Skeletal muscle satellite cell (primary cell): Measurements from ENCODE around the gene TMEM256.

Experiments used
- H3K27me3 ChIP-seq: 2 replicates; pipeline ENCODE4 v1.7.0; 2013; ENCODE audit warnings: low read length; ENCODE audit not compliant: control insufficient read depth, insufficient read depth
- H3K36me3 ChIP-seq: 2 replicates; pipeline ENCODE4 v1.7.0; 2013; ENCODE audit warnings: mild to moderate bottlenecking, control low read depth, low read length; ENCODE audit not compliant: insufficient read depth
- H3K4me1 ChIP-seq: 2 replicates; pipeline ENCODE4 v1.7.0; 2013; ENCODE audit warnings: low read length; ENCODE audit not compliant: control insufficient read depth, insufficient read depth
- H3K4me2 ChIP-seq: 2 replicates; pipeline ENCODE4 v1.7.0; 2013; ENCODE audit warnings: mild to moderate bottlenecking, low read length
- H3K4me3 ChIP-seq: 2 replicates; pipeline ENCODE4 v1.7.0; 2013; ENCODE audit warnings: low read length
- H3K9ac ChIP-seq: 2 replicates; pipeline ENCODE4 v1.7.0; 2013; ENCODE audit warnings: mild to moderate bottlenecking, low read depth, low read length, moderate library complexity
- H3K9me3 ChIP-seq: replicated peaks from 2 replicates; pipeline ENCODE4 v1.7.0; 2013; ENCODE audit warnings: mild to moderate bottlenecking, control low read depth, low read length

Gene TMEM256

DNA sequence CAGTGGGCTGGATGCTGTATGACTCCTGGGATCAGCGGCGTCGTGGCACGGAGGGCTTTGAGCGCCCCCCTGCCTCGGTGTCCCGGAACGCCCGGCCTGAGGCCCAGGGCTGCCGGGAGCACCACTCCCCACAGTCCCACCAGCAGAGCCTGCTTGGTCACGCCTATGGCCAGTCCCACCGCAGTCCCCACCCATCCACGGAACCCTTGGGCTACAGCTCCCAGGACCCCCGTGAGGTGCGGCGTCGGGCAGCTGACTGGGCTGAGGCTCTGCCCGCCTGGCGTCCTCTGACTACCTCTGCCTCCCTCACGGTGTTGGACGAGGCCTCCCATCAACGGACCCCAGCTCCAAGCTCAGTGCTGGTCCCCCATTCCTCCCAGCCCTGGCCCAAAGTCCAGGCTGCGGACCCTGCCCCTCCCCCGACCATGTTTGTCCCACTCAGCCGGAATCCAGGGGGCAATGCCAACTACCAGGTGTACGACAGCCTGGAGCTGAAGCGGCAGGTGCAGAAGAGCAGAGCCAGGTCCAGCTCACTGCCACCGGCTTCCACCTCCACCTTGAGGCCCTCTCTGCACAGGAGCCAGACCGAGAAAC lies 23.1 kb upstream of the TMEM256 start:
- no peak overlapping the region for H3K4me2 ChIP-seq
- no peaks in the 10 kb centered on the region for H3K4me1 ChIP-seq
- H3K27me3 ChIP-seq = peaks cover 6% of the 10 kb centered on the region
- no peak overlapping the region for H3K4me3 ChIP-seq
- H3K36me3 ChIP-seq = no peaks in the 10 kb centered on the region
- no peaks in the 10 kb centered on the region for H3K9me3 ChIP-seq
- no peak overlapping the region for H3K9ac ChIP-seq

DNA sequence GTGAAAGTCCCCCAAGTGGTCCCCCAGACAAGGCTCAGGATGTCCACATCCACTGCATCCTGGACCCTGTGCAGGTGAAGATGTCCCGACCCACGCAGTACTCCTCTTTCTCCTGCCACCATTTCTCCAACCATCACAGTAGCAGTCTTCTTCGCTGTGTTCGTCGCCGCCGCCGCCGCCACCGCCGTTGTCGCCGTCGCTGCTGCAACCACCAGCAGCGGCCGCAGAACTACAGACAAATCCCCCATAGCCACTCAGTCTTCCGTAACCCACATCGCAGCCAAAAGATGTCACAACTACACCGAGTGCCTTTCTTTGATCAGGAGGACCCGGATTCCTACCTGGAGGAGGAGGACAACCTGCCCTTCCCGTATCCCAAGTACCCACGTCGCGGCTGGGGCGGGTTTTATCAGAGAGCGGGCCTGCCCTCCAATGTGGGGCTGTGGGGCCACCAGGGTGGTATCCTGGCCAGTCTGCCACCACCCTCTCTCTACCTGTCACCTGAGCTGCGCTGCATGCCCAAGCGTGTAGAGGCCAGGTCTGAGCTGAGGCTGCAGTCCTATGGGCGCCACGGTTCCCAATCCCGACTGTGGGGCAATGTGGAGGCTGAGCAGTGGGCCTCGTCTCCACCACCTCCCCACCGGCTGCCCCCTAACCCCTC lies 22.4 kb upstream of the TMEM256 start:
- Histone ChIP-seq H3K4me2 (no peak overlapping the region), H3K9me3 (no peaks in the 10 kb centered on the region), H3K9ac (no peak overlapping the region), H3K36me3 (no peaks in the 10 kb centered on the region), H3K4me3 (no peak overlapping the region), H3K4me1 (no peaks in the 10 kb centered on the region), H3K27me3 (peaks cover 6% of the 10 kb centered on the region)

DNA sequence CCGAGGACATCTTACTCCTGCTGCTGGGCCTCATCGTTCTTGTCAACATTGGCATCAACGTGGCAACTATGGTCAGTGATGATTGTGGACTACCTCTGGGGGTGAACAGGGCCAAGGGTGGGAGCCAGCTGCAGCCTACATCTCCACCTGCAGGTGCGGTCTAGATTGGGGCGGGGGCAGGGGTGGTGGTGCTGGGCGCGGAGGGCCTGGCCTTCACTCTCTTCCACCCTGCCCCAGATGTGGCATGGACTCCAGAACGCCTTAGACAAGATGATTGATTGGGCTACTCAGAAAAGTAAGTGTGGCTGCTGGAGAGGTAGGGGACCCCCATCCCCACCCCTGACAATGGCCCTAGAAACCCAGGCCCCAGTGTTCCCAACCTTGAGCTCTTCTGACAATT lies 21.9 kb upstream of the TMEM256 start:
- Histone ChIP-seq H3K4me1 (no peaks in the 10 kb centered on the region), H3K4me3 (no peak overlapping the region), H3K9ac (no peak overlapping the region), H3K9me3 (no peaks in the 10 kb centered on the region), H3K36me3 (no peaks in the 10 kb centered on the region), H3K27me3 (peaks cover 6% of the 10 kb centered on the region), H3K4me2 (no peak overlapping the region)

DNA sequence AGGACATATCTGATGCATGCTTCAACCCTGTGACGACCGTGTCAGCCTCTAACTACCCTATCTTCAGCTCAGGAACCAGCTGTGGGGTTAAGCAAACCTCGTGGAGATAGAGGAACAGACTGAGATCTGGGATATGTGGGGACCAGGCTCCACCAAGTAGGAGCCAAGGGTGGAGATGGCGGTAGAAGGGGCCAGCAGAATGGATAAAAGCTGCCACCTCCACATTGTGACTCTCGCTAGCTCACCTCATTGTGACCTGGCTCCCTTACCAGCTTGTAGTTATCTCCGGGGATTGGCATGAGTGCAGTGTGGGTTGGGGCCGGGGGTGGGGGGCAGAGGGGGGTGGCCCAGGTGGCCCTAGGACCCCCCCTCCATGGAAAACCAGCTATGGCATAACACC lies 21.4 kb upstream of the TMEM256 start, which contains the start of gene SPEM2:
Gene SPEM2, plus strand, starts transcription at position 301 of the 400 bp plus-strand sequence. Its CDS starts 73 bp downstream, at position 374.
- no peaks in the 10 kb centered on the region for H3K4me1 ChIP-seq
- H3K4me2 ChIP-seq = no peak within 1 kb of the TSS
- no peak within 1 kb of the TSS for H3K9ac ChIP-seq
- peaks cover 6% of the 10 kb centered on the region for H3K27me3 ChIP-seq
- no peak within 1 kb of the TSS for H3K4me3 ChIP-seq
- no peaks in the 10 kb centered on the region for H3K36me3 ChIP-seq
- H3K9me3 ChIP-seq = no peaks in the 10 kb centered on the region

DNA sequence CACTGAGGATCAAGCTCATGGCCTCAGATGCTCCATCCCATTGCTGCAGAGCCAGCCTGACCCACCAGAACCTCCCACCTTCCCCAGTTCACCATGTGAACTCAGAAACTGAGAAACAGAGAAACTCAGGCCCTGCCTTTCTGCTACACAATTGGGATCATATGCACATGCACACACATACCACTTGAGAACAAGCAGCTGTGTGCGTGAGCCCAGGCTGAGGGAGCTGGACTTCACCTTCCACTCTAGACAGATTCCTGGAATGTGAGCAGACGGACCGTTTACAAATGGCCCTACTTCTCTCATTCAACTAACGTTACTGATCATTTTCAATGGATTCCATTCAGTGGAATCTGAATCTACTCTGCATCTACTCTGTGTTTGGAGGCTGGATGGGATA lies 19.8 kb upstream of the TMEM256 start:
- peaks cover 6% of the 10 kb centered on the region for H3K27me3 ChIP-seq
- H3K36me3 ChIP-seq = no peaks in the 10 kb centered on the region
- H3K9me3 ChIP-seq = no peaks in the 10 kb centered on the region
- no peaks in the 10 kb centered on the region for H3K4me1 ChIP-seq
- no peak overlapping the region for H3K4me2 ChIP-seq
- no peak overlapping the region for H3K4me3 ChIP-seq
- no peak overlapping the region for H3K9ac ChIP-seq

DNA sequence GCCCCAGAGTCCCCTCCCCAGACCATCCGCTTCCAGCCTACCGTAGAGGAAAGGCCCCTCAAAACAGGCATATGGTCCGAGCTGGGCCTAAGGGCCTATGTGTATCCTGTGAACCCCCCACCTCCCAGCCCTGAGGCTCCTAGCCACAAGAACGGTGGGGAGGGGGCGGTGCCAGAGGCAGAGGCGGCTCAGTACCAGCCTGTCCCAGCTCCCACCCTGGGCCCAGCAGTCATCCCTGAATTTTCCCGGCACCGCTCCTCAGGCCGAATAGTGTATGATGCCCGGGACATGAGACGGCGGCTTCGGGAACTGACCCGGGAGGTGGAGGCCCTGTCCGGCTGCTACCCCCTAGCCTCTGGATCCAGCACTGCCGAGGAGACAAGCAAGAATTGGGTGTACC lies 17.3 kb upstream of the TMEM256 start:
- no peaks in the 10 kb centered on the region for H3K4me1 ChIP-seq
- H3K36me3 ChIP-seq = no peaks in the 10 kb centered on the region
- H3K4me2 ChIP-seq = no peak overlapping the region
- peaks cover 6% of the 10 kb centered on the region for H3K27me3 ChIP-seq
- H3K9me3 ChIP-seq = no peaks in the 10 kb centered on the region
- H3K4me3 ChIP-seq = no peak overlapping the region
- H3K9ac ChIP-seq = no peak overlapping the region

DNA sequence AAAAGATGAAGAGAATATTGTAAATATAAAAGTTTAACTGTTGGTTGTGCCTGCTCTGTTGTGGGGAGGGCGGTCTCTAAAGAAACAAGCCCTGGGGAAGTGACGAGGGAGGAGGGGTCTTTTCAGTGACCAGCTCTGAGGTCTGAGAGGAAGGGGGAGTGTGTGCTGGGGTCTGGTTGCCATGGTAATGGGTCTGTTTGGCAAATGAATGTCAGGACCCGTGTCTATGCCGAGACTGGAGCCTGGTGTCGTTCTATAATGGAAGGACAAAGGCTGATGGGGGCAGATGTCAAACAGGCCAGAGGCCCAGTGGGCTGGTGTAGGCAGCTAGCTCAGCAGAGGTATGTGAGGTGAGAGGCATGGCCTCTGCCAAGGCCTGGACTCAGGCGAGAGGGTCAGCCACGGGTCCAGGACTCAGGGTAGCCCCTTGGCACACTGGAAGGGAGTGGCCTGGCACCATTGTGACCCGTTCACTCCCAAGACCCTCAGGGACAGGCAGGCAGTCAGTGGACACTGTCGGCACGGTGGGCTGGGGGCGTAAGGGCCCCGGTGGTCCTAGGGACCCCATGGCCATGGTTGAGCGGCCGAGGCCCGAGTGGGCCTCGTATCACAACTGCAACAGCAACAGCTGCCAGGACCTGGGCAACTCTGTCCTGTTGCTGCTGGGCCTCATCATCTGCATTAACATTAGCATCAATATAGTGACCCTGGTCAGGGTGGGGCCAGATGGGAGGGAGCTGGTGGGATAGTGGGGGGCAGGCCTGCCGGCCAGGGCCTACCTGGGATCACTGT lies 16.1 kb upstream of the TMEM256 start, which contains the start of gene SPEM1:
Gene SPEM1, plus strand, starts transcription at position 506 of the 792 bp plus-strand sequence. Its CDS starts 61 bp downstream, at position 567.
- Histone ChIP-seq H3K4me1 (no peaks in the 10 kb centered on the region), H3K4me3 (no peak within 1 kb of the TSS), H3K9ac (no peak within 1 kb of the TSS), H3K9me3 (no peaks in the 10 kb centered on the region), H3K27me3 (peaks cover 3% of the 10 kb centered on the region), H3K4me2 (no peak within 1 kb of the TSS), H3K36me3 (peaks cover 5% of the 10 kb centered on the region)

DNA sequence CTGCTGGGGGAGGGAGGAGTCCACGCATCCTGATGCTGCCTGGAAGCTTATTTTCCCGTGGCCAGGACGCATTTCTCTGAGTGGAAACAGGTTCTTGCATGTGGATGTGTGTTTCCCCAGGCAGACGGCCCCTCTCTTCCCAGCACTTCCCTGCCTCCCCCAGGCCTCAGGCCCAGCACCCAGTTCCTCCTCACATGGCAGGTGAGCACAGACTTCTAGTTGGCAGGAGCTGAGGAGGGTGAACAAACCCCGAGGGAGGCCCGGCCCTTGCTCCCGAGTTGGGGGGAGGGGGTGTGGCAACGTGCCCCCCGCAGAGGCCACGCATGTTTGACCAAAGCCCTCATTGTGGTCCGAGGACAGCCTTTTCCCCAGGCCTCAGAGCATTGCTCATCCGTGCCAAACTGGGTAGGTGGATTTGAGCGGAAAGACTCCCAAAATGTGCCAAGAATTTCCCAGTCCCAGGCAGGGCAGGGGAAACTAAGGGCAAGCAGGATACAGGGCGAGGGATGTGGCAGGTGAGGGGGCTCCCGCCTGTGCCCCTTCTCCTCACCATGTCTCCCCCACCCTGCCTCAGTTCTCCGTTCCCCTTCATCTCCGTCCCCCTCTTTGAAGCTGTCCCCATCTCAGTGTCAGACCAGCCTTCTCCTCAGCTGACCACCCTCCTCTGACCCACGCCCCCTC lies 14.7 kb upstream of the TMEM256 start:
- H3K4me2 ChIP-seq = no peak overlapping the region
- peaks cover 2% of the 10 kb centered on the region for H3K4me1 ChIP-seq
- no peaks in the 10 kb centered on the region for H3K27me3 ChIP-seq
- H3K4me3 ChIP-seq = no peak overlapping the region
- H3K9me3 ChIP-seq = no peaks in the 10 kb centered on the region
- H3K9ac ChIP-seq = no peak overlapping the region
- peaks cover 5% of the 10 kb centered on the region for H3K36me3 ChIP-seq

DNA sequence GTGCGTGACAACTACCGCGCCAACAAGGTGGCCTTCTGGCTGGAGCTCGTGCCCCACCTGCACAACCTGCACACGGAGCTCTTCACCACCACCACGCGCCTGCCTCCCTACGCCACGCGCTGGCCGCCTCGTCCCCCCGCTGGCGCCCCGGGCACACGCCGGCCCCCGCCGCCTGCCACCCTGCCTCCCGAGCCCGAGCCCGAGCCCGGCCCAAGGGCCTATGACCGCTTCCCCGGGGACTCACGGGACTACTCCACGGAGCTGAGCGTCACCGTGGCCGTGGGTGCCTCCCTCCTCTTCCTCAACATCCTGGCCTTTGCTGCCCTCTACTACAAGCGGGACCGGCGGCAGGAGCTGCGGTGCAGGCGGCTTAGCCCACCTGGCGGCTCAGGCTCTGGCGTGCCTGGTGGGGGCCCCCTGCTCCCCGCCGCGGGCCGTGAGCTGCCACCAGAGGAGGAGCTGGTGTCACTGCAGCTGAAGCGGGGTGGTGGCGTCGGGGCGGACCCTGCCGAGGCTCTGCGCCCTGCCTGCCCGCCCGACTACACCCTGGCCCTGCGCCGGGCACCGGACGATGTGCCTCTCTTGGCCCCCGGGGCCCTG lies 13.3 kb upstream of the TMEM256 start:
- H3K9ac ChIP-seq = no peak overlapping the region
- peaks cover 11% of the 10 kb centered on the region for H3K4me1 ChIP-seq
- H3K4me2 ChIP-seq = no peak overlapping the region
- no peak overlapping the region for H3K4me3 ChIP-seq
- H3K27me3 ChIP-seq = no peaks in the 10 kb centered on the region
- H3K9me3 ChIP-seq = no peaks in the 10 kb centered on the region
- H3K36me3 ChIP-seq = peaks cover 5% of the 10 kb centered on the region

DNA sequence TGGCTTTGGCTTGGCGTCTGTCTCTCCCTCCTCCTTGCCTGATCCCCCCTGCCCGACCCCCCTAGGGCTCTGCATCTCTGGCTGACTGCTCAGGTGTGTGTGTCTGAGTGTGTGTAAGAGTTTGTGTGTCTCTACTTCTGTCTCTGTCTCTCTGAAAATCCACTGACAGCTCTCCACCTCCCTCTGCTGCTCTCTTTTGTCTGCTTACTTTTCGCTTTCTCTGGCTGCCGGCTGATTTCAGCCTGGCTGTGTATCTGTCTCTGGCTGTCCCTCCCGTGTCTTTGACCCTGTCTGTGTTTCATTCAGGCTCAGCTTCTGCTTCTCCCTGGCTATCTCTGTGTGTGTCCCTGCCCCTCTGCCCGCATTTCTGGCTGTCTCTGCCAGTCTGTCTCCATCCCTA lies 12.4 kb upstream of the TMEM256 start:
- Histone ChIP-seq H3K4me3 (no peak overlapping the region), H3K4me2 (no peak overlapping the region), H3K27me3 (no peaks in the 10 kb centered on the region), H3K4me1 (peaks cover 11% of the 10 kb centered on the region), H3K36me3 (peaks cover 5% of the 10 kb centered on the region), H3K9ac (no peak overlapping the region), H3K9me3 (no peaks in the 10 kb centered on the region)

DNA sequence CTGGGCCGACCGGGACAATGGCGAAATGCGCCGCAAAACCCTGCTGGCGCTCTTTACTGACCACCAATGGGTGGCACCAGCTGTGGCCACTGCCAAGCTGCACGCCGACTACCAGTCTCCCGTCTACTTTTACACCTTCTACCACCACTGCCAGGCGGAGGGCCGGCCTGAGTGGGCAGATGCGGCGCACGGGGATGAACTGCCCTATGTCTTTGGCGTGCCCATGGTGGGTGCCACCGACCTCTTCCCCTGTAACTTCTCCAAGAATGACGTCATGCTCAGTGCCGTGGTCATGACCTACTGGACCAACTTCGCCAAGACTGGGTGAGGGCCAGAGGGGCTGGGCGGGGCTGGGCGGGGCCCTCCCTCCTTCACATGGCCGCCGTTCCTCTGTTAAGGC lies 11.9 kb upstream of the TMEM256 start:
- H3K9ac ChIP-seq = no peak overlapping the region
- peaks cover 11% of the 10 kb centered on the region for H3K4me1 ChIP-seq
- peaks cover 5% of the 10 kb centered on the region for H3K36me3 ChIP-seq
- H3K4me2 ChIP-seq = no peak overlapping the region
- no peaks in the 10 kb centered on the region for H3K27me3 ChIP-seq
- H3K4me3 ChIP-seq = no peak overlapping the region
- no peaks in the 10 kb centered on the region for H3K9me3 ChIP-seq
